HG03575 (cell line): Measurements from ENCODE around the gene TBC1D2B.
"Not testable (repeated sequence)": the region's sequence is repeated elsewhere in the genome, so short reads cannot be mapped to it uniquely, and the experiment has no call there.

Source experiments
- ATAC-seq: cut with Tn5 transposase; IDR thresholded peaks from one replicate; pipeline ENCODE4 v1.9.1; 2021; ENCODE audit not compliant: unreplicated experiment, insufficient number of reproducible peaks, low FRiP score; ENCODE audit errors: extremely low read depth

TBC1D2B gene

DNA sequence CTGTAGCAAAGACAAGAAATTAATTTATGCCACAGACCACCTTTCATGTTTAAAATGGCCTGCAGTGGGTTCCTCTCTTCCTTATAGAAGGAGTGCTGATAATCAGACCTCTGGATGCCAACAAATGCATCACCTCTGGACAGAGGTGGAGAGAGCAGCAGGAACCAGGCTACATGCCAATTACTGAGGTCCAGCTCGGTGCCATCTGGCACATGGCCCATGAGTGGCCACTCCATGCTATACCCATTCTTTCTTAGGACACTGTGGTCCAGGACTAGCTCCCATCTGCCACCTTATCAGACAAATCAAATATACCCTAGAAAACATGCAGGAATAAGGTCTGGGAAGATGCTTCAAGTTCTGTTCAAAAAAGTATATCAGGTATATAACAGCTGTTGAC, 60.7 kb downstream of the TBC1D2B start:
- ATAC-seq, result no peak

DNA sequence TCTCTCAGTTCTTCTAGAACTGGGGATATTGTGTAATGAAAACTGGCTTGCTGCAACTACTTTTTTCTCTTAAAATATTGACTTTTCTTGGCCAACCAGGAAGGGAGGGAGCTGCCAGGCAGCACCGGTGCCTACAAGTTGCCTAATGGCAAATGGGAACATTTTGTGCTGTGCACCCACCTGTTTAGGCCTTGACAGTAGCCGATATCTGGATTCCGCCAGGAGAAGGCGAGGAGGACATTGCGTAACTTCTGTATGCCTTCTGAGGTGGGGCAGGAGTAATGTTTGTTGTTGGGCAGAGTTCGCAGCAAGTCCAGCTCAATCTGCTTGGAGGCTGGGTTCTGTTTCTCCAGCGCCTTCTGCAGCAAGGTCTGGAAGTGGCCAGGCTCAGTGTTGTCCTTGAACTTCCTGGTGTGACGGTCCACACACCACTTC, 64.9 kb downstream of the TBC1D2B start:
- no peak for ATAC-seq

DNA sequence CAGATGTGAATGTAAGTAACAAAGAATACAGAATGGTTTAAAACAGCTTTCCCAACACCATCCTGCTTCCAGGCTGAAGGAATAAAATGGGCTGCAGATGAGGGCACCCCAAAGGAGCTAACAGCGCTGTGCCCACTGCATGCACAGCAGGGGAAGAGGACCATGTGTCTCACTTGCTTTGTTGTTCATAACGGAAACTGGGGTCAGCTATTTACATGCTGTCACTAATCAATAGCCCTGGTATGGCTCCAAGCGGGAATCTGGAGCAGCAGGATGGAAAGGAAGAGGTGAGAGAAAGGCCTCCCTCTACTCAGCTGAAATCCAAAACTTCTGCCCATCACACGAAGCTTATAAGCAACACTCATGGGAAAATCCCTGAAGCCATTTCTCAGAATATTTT, 67.4 kb downstream of the TBC1D2B start:
- no peak for ATAC-seq

DNA sequence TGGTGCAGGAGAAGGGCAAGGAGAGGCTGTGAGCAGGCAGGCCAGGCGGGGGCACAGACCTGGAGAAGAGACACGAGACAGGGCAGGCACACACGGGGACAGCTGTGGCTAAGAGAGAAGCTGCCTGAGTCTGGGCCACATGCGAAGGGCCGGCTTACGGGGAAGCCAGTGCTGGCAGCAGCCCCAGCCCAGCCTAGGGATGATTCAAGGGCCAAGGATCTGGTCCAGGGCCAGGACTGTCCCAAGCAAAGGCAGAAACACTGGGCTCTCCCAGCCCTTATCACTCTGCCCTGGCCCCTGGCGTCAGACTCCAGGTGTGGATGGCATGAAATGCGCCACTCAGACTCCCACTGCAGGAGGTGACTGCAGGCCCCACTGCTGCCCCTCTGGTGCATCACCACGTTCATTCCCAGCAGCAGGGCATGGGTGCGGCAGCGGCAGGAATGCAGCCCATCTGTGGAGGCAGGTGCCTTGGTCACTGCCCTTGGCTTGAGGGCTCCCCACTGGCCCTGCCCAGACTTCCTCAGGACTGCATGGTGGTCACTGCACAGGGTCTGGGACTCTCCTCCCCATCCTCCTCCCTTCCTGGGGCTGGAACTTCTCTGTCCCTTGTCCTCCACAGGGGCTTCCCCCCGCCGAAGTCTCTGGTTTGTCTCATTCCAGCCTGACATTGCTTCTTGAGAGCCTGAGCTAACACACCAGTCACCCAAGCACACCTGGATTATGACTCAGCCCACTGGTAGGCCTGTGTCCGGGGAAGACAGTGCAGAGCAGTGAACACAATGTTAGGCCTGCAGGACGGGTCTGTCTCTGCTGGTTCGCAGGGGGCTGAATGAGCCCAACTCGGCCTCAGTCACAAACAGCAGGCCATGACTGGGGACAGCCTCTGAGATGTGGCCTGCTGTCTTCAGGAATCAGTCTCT, 69.3 kb downstream of the TBC1D2B start:
- no peak for ATAC-seq

DNA sequence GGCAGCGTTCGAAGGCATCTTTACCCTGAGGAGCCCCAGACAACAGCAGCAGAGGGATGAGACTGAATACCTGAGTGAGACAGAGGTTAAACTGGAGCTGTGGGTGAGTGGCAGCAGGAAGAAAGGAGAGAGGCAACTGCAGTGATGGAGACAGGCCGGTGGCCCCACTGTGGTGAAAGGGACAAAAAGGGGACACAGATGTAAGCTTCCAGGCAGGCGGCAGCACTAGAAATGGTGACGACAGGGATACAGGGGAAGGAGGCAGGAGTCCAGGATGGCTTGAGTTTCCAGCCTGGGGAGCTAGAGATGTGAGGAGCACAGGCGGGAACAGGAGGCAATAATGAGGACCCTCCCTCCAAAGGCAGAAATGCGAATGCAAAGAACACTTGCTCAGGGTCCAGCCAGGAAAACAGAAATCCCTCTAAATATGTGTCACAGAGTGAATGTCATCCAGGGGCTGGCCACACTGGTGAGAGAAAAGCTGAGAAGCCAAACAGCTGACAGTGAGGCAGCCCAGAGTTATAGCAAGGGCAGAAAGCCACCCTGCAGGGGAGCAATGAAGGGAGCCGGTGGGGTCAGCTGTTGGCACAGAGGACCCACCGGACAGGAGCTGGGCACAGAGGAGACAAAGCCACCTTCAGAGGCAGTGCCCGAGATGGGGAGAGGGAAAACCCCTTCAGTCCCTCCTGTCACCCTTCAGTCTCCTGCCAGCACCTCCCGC, 70.1 kb downstream of the TBC1D2B start:
- ATAC-seq, result no peak

DNA sequence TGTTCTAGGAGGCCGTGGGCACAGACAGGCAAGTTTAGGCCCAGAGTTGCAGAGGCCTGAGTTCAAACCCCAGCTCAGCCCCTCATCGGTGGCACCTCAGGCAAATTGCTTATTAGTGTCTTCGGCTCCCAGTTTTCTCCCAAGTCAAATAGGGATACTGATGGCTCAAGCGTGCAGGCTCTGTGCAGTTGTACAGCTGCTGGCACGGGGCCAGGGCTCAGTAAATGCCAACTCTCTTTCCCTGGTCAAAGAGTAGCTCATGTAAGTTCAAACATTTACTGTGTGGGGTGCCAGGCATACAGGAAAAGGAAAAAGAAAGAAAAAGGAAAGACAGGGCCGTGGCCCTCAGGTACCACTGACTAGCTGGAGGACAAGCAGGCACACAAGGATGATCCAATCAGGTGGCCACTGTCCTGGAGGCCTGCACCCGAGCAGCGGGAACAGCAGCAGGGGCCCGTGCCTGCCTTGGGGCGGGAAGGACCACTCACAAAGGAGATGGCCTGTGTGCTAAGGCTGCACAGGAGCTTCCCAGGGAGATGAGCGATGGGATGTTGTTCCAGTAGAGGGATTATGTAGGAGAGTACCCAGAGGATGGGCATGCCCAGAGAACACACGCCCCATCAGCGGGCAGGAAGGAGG, 70.8 kb downstream of the TBC1D2B start:
- no peak for ATAC-seq

DNA sequence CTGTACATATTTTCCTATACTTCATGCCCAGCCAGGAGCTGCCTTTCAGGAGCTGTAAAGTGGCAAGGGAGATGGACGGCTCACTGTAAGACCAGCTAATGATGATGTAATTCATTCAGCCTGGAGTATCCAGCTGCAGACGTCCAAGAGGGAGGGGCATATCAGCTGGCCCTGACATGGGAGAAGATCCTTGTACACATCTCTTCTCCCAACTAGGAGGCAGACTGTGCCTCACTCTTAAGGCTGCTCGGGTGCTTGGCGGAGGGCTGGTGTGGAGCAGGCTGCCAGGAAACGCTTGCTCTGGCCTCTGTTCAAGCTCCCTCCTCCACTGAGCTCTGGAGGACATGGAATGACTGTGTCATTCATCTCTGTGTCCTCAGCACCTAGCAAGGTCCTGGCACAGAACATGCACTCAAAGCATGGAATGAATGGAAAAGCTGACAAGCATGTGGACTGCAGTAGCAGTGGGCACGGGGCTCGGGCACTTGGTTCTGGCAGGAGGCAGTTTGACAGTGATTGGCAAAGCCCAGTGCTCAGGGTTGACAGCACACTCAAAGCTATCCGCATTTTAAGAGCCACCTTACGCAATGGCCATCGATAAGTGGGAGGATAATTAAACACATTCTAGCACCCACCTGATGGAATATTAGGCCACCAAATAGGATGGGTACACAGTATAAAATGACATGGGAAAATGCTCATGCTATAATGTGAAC, 72.4 kb downstream of the TBC1D2B start:
- ATAC-seq, result no peak

DNA sequence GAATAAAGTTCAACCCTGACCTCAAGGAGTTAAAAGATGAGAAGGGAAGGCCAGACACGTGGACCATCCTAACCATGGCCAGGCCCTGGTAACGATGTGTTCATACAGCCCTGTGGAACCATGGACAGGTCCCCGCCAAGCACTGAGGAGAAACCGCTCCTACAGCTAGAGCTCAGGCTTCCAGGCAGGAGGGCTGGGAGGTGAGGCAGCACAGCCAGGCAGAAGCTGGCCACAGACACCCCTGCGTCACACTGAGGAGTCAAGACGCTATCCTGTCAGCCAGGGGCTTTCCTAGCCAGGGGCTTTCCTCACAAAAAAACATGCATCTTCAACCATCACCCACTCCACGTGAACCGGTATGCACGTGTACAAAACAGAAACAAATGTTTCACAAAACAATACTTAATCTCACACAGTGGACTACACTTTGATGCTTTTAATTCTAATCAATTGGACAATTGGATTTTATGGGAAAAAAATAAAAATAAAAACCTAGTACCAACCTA, 73.2 kb downstream of the TBC1D2B start:
- ATAC-seq, result no peak

DNA sequence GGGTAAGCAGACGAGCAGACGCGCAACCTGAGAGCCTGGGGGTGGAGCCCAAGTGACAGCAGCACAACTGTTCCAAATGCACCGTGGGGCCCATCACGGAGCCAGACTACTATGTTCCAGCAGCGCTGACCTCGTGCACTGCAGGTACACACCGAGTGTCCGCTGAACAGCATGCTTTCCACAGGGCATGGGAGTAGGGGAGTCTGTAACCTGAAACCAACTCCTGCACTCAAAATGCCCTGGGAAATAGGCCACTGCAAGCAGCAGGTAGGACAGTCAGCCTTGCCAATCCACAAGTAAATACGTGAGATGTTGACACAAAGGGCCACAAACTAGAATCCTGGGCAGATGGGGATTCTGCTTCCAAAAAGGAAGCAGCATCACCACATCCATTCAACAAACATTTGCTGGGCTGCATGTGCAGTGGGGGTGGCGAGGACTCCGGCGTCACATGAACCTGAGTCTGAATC, 73.9 kb downstream of the TBC1D2B start:
- ATAC-seq, result no peak

DNA sequence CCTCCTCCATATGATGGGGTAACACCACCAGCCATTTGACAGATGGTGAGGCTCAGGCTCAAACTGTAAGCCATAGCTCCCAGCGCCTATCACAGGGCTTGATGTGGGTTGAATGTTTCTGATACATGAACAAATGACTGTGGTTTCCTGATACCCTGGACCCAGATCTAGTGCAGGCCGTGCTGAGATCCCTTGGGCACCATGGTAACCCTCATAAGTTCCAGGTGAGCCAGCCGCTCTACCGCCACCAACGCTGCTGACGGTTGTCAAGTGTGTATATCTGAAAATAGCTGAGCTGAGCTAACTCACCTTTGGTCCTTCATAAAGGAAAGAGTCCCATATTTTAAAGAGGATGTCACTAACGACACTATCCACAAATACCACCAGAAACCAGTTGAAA, 74.5 kb downstream of the TBC1D2B start:
- no peak for ATAC-seq

DNA sequence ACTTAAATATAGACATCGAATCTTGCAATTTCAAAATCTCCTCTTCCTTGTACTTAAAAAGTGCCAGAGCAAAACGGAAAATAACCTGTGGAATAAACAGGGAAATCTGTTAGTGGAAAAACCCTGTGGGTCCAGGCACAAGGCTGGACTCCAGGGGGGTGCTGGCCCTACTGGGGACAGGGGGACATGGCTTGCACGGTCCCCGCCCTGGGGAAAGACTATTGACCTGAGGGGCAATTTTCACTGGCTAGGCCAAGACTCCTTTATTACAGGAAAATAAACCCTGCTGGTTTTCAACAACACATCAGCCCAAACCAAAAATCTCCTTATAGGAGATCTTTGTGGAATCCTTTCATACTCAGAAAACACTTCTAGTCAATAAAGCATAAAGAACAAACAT, 75.9 kb downstream of the TBC1D2B start:
- no peak for ATAC-seq

DNA sequence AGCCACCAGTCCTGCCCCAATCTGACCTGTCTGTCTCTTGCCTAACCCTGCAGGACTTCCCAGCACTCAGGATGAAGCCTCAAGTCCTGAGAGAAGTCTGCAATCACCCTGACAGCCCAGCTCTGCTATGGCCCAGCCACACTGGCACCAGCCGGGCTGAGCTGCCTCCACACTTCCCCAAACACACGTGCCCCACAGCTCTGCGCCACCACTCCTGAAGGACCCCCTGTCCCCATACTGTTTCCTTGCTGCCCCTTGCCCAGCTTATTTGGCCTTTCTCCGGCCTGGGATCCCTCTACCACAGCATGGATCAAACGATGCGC, 76.6 kb downstream of the TBC1D2B start:
- ATAC-seq, result no peak

DNA sequence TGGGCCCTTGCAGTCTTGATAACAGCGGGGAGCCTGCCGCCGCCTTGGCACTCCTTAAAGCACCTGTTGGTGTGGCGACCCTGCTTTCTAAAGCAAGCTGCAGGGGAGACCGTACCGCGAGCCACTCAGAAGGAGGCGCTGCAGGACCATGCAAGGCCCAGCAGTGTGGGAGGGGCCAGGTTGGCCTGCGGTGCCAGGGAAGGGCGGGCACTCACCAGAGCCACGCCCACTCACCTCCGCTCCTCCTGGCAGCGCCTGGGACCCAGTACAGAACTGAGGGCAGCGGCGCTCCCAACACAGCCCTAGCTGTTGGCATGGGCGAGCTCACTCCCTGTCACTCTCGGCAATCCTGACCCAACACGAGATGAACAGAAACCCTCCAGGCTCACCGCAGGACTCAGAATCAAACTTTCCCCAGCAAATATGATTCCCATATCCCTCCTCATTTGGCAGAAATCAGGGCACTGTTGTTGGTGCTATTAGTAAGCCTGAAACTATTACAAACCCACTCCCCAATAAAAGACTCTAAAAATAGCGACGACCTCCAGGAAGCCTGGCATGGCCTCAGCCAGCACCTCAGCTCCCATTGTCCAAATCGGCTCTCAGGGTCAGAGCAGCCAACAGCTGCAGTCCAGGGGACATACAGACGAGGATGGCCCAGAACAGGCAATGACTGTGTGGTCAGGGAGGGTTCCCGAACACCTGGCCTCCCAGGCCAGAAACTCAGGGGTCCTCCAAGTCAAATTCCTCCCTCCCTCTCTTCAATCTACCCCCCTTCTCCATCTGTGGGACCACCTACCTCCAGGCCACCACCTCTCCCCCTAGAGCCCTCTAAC, 77.2 kb downstream of the TBC1D2B start:
- ATAC-seq, result no peak

DNA sequence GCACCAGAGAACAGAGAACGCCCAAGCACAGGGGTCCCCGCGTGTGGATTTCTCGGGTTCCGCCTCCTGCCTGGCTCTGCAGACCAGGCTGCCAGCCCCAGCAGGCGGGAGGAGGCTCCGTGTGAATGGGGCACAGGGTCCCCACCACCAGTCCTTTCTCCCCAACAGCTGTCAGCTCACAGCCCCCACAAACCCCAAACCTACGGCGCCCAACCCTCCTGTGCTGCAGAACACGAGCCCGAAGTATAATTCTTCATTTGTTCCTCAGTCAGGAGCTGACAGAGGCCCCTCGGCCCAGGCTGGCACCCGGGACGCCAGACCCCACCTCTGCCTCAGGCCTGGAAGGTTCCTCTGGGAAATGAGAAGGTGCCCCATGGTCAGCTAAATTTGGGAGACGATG, 78.0 kb downstream of the TBC1D2B start:
- ATAC-seq, result no peak

DNA sequence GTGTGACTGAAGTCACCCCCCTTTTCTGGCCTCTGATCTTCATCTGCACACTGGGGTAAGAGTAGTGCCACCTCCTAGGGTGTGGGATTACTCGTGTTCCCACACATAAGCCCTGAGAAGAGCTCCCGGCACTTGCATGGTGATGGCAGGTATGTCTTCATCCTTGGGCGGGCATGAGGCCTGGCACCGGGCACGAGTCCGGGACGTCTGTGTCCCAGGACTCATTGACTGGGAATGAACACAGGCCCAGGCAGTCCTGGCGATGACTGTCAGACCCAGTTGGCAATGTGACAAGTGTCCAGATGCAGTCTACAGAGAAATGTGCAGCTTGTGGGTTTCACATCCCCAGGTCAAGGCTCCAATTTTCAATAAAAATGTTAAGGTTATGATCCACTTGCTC, 78.9 kb downstream of the TBC1D2B start:
- ATAC-seq, result no peak

DNA sequence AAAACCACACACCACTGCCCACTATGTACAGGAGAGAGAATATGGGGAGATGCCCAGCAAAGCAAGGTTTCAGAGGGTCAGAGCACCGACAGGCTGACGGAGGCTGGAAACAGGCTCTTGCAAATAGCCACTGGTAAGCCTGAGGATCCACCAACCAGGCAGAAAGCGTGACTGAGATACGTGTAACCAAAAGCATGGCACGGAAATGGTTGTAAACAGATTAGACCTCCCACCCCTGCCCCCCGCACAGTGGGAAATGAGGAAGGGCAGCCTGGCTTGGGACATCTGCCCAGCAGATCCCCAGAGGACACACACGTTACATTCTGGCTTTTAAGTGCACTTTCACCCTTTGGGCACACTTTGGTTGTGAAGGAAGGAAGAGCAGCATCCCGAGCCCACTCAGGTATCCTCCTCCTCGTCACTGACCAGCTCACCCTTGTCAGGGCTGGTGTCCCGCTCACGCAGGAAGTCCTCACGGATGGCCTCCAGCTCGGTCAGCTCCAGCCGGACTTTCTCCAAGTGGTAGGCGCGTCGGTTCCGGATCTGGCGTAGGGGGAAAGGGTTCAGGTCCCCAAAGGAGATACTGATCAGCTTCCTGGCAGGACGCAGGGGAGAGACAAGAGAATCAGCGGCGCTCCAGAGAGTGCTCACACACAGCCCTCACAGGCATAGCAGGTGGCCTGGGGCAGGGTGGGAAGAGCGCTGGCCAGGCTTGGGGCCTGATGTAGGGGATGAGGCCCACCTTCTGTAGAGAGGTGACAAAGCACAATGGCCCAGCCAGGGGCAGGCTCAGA, 79.6 kb downstream of the TBC1D2B start:
- not testable (repeated sequence) for ATAC-seq

DNA sequence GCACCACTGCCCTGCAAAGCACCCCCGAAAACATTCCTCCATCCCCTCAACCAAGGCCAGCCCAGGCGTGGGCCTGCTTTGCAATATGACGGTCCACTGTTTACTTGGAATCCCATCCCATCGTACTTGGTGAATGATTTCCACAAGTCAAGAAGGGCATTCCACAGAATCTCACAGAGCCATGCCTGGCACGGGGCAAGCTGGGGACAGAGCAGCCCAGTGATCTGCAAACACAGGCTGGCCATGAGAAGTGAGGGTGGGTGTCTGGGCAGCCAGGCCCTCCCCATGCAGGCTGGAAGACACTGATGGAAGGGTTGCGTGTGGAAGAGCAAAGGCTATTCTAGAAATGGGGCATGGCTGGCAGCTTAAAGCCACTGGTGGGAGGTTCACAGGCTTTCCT, 80.3 kb downstream of the TBC1D2B start:
- not testable (repeated sequence) for ATAC-seq
